HCT116 (cell line): ENCODE data around the gene KRTAP22-1. TPM values are rescaled to one million over a fixed set of nuclear protein-coding genes. Genes with fewer than 3 reads are reported as not detected.

Experiments used
- ATAC-seq: fragments of 200-7000 bp; cut with Tn5 transposase; 2 replicates; pipeline ENCODE4 v1.9.1; 2020; ENCODE audit warnings: mild to moderate bottlenecking, moderate library complexity
- BruUV-seq: library from RNA; stranded (reverse); fragments of 400-500 nt; replicated peaks from 2 replicates; lab custom pipeline; 2021; lab: Mats Ljungman, UMichigan
- CTCF ChIA-PET: fragments of 300-600 bp; sonication (Branson Sonifier 250); formaldehyde crosslinking; loops from one replicate; lab custom pipeline; 2021; ENCODE audit warnings: antibody characterized with exemption; lab: Charles Lee
- POLR2A ChIA-PET: fragments of 300-600, 350-600 bp; sonication (Branson Sonifier 250); formaldehyde crosslinking; loops from one replicate; lab custom pipeline; 2021; ENCODE audit warnings: antibody characterized with exemption; lab: Charles Lee
- RAD21 ChIA-PET, 2 experiments: fragments of 300-600 bp; sonication (Branson Sonifier 250); formaldehyde crosslinking; loops; one replicate each; lab custom pipeline; 2023; ENCODE audit warnings: low total read pairs in 2 of 2; ENCODE audit not compliant: uncharacterized antibody in 2 of 2, unreplicated experiment in 2 of 2, low non-redundant PET in 1 of 2; lab: Charles Lee
- DNase-seq: peaks from one replicate; pipeline ENCODE4 v3.0.0-alpha.2; 2010; ENCODE audit warnings: low read depth, low spot score
- H2AFZ ChIP-seq: fragments of 200-600 bp; shearing (Covaris generic), sonication (generic); 2 replicates; pipeline ENCODE4 v1.6.1; 2017; ENCODE audit warnings: low read depth, mixed run types, mixed read lengths, antibody characterized with exemption, low read length; ENCODE audit not compliant: poor library complexity, severe bottlenecking
- H3K27ac ChIP-seq: 2 replicates; pipeline ENCODE4 v1.5.1; 2012; ENCODE audit warnings: low read depth, low read length
- H3K27me3 ChIP-seq: fragments of 200-600 bp; sonication (generic); 2 replicates; pipeline ENCODE4 v1.6.1; 2016; ENCODE audit warnings: mixed run types, low read length, mixed read lengths; ENCODE audit not compliant: insufficient read depth
- H3K36me3 ChIP-seq, 2 experiments: fragments of 200-500 bp in 1 of 2; fragments of 200-600 bp in 1 of 2; sonication (Bioruptor generic) in 1 of 2; sonication (generic) in 1 of 2; 2 replicates each; pipeline versions ENCODE4 v1.5.1 to v1.6.1; 2014 to 2016; ENCODE audit warnings: low read length in 2 of 2, inconsistent platforms in 1 of 2, mixed read lengths in 1 of 2, mixed run types in 1 of 2; ENCODE audit not compliant: insufficient read depth in 2 of 2, control insufficient read depth in 1 of 2
- H3K4me1 ChIP-seq, 2 experiments: fragments of 200-600 bp in 1 of 2; sonication (generic) in 1 of 2; 2 replicates each; pipeline versions ENCODE4 v1.5.1 to v1.6.1; 2012 to 2017; ENCODE audit warnings: low read length in 2 of 2, inconsistent platforms in 1 of 2, mild to moderate bottlenecking in 1 of 2, mixed read lengths in 1 of 2, mixed run types in 1 of 2, moderate library complexity in 1 of 2; ENCODE audit not compliant: insufficient read depth in 2 of 2, control insufficient read depth in 1 of 2
- H3K4me2 ChIP-seq: fragments of 200-600 bp; sonication (generic); 2 replicates; pipeline ENCODE4 v1.6.1; 2017; ENCODE audit warnings: mixed run types, low read length, mixed read lengths
- H3K4me3 ChIP-seq, 2 experiments: fragments of 200-600 bp in 1 of 2; sonication (generic) in 1 of 2; replicated peaks in 1 of 2; 2 replicates each; pipeline ENCODE4 v1.5.1; 2011 to 2016; ENCODE audit warnings: low read length in 2 of 2, control low read depth in 1 of 2, low read depth in 1 of 2, mild to moderate bottlenecking in 1 of 2, mixed read lengths in 1 of 2, mixed run types in 1 of 2
- H3K79me2 ChIP-seq: fragments of 200-600 bp; sonication (generic); 2 replicates; pipeline ENCODE4 v1.6.1; 2017; ENCODE audit warnings: mild to moderate bottlenecking, mixed run types, low read length, moderate library complexity, mixed read lengths; ENCODE audit not compliant: insufficient read depth
- H3K9ac ChIP-seq: fragments of 200-600 bp; sonication (generic); 2 replicates; pipeline ENCODE4 v1.6.1; 2016; ENCODE audit warnings: low read length, mixed read lengths
- H3K9me2 ChIP-seq: fragments of 200-600 bp; sonication (generic), shearing (Covaris generic); 2 replicates; pipeline ENCODE4 v1.6.1; 2017; ENCODE audit warnings: mixed run types, mild to moderate bottlenecking, moderate library complexity; ENCODE audit not compliant: insufficient read depth
- H3K9me3 ChIP-seq, 2 experiments: fragments of 200-500 bp in 1 of 2; fragments of 200-600 bp in 1 of 2; sonication (Bioruptor generic) in 1 of 2; sonication (generic) in 1 of 2; 2 replicates each; pipeline ENCODE4 v1.6.1; 2014 to 2017; ENCODE audit warnings: low read length in 2 of 2, mixed read lengths in 2 of 2, inconsistent platforms in 1 of 2, low read depth in 1 of 2, mild to moderate bottlenecking in 1 of 2, mixed run types in 1 of 2, moderate library complexity in 1 of 2; ENCODE audit not compliant: control insufficient read depth in 1 of 2, insufficient read depth in 1 of 2
- H4K20me1 ChIP-seq: fragments of 200-600 bp; sonication (generic), shearing (Covaris generic); 2 replicates; pipeline ENCODE4 v1.6.1; 2017; ENCODE audit warnings: mixed run types, mild to moderate bottlenecking, moderate library complexity; ENCODE audit not compliant: insufficient read depth
- ATF3 ChIP-seq: IDR thresholded peaks from 2 replicates; pipeline ENCODE4 v1.6.1; 2012
- CBX3 ChIP-seq: IDR thresholded peaks from 2 replicates; pipeline ENCODE4 v1.6.1; 2012; ENCODE audit warnings: low read depth
- EGR1 ChIP-seq: IDR thresholded peaks from 2 replicates; pipeline ENCODE4 v1.6.1; 2012; ENCODE audit warnings: low read depth
- ELF1 ChIP-seq: IDR thresholded peaks from 2 replicates; pipeline ENCODE4 v1.6.1; 2012; ENCODE audit warnings: low read depth, borderline replicate concordance
- EZH2 ChIP-seq: fragments of 200-600 bp; sonication (generic); IDR thresholded peaks from 2 replicates; pipeline ENCODE4 v1.6.1; 2017; ENCODE audit warnings: antibody characterized with exemption, mixed run types
- EZH2phosphoT487 ChIP-seq: fragments of 200-600 bp; IDR thresholded peaks from 2 replicates; pipeline ENCODE4 v1.6.1; 2018; ENCODE audit warnings: antibody characterized with exemption, borderline replicate concordance
- FOSL1 ChIP-seq: IDR thresholded peaks from 2 replicates; pipeline ENCODE4 v1.6.1; 2012; ENCODE audit warnings: low read depth
- POLR2A ChIP-seq: IDR thresholded peaks from 2 replicates; pipeline ENCODE4 v1.7.0; 2011; ENCODE audit warnings: borderline replicate concordance; ENCODE audit not compliant: insufficient read depth, insufficient read length; ENCODE audit errors: extremely low read depth
- POLR2AphosphoS5 ChIP-seq: IDR thresholded peaks from 2 replicates; pipeline ENCODE4 v1.6.1; 2011; ENCODE audit warnings: mild to moderate bottlenecking, low read depth, low read length, moderate library complexity
- SIN3A ChIP-seq: IDR thresholded peaks from 2 replicates; pipeline ENCODE4 v1.6.1; 2012; ENCODE audit warnings: low read depth
- SP1 ChIP-seq: IDR thresholded peaks from 2 replicates; pipeline ENCODE4 v1.6.1; 2012; ENCODE audit warnings: low read depth
- SRF ChIP-seq: IDR thresholded peaks from 2 replicates; pipeline ENCODE4 v1.6.1; 2012; ENCODE audit warnings: low read depth
- TCF7L2 ChIP-seq: IDR thresholded peaks from 2 replicates; pipeline ENCODE4 v1.7.0; 2011; ENCODE audit warnings: borderline replicate concordance, inconsistent platforms; ENCODE audit not compliant: insufficient read depth, insufficient read length; ENCODE audit errors: extremely low read depth
- YY1 ChIP-seq: IDR thresholded peaks from 2 replicates; pipeline ENCODE4 v1.6.1; 2011; ENCODE audit warnings: low read length, low read depth, moderate library complexity, mild to moderate bottlenecking; ENCODE audit not compliant: insufficient replicate concordance; ENCODE audit errors: extremely low read depth
- ZBTB33 ChIP-seq: IDR thresholded peaks from 2 replicates; pipeline ENCODE4 v1.6.1; 2011; ENCODE audit warnings: mild to moderate bottlenecking, low read length, moderate library complexity; ENCODE audit not compliant: insufficient replicate concordance; ENCODE audit errors: extremely low read depth
- ZFX ChIP-seq: fragments of 450-650 bp; IDR thresholded peaks from 2 replicates; pipeline ENCODE4 v1.6.1; 2017
- intact Hi-C: fragments of 100-400 bp; cut with micrococcal nuclease; formaldehyde crosslinking; loops from 2 replicates; pipeline ENCODE4 v1.10.0; 2022
- total RNA-seq: library from RNA; stranded (reverse); gene quantifications from one replicate; pipeline ENCODE4 v1.2.1, GENCODE V29; 2021; ENCODE audit not compliant: unreplicated experiment
- TF ChIP-seq, protein P1 (sequence below): IDR thresholded peaks from 2 replicates; pipeline ENCODE4 v1.6.1; 2012

KRTAP22-1 gene
- total RNA-seq, 1 experiment from 2014 or later, result not detected

DNA sequence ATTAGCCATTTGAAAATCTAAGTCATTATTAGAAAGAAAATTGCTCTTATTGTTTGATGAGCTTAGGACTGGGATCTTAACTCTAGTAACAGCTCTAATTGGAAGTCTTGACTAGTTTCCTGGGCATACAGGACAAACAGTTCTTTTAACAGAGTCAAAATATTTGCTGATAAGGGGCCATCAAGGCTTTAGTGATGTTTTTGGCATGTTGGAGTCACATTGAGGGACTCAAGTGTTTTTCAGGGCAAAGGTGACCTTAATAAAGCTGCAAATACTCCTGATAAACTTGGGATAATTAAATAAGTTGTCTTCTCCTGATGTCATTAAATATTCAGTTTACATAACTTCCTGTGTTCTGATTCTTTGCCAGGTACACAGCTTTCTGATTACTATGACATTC is 33.3 kb upstream of the KRTAP22-1 start:
- Histone ChIP-seq H3K4me3 (no peak overlapping the region), H3K36me3 (no peaks in the 10 kb centered on the region), H3K9me2 (no peaks in the 10 kb centered on the region), H2AFZ (no peak overlapping the region), H3K9ac (no peak overlapping the region), H3K9me3 (peaks cover 4 to 26% of the 10 kb centered on the region in 2 experiments; a peak in 3 of 4 replicates), H3K27ac (no peak overlapping the region), H3K4me2 (no peak overlapping the region), H3K4me1 (no peaks in the 10 kb centered on the region), H4K20me1 (no peaks in the 10 kb centered on the region), H3K79me2 (no peaks in the 10 kb centered on the region), H3K27me3 (no peaks in the 10 kb centered on the region)
- POLR2A ChIA-PET, result no interaction called here
- CTCF ChIA-PET, result no interaction called here
- RAD21 ChIA-PET, result no interaction called here
- TF ChIP-seq EZH2phosphoT487, result no peak
- TF ChIP-seq POLR2A, result no peak
- no peak for TF ChIP-seq SRF
- TF ChIP-seq ELF1, result no peak
- TF ChIP-seq TCF7L2, result no peak
- TF ChIP-seq POLR2AphosphoS5, result no peak
- no peak for TF ChIP-seq ATF3
- intact Hi-C loops, result no loop called here
- ATAC-seq, result no peak
- BruUV-seq, result no TSS peak
- DNase-seq, result no peak

GRCh38 chr21:30577766-30578165 is 23.1 kb upstream of the KRTAP22-1 start:
- no peaks in the 10 kb centered on the region for H3K27me3 ChIP-seq
- no TSS peak for BruUV-seq
- H3K27ac ChIP-seq, result no peak overlapping the region
- POLR2A ChIA-PET, result no interaction called here
- no peak for DNase-seq
- no peak for TF ChIP-seq ELF1
- no peak for TF ChIP-seq ZBTB33
- TF ChIP-seq POLR2AphosphoS5, result no peak
- no peak for TF ChIP-seq SIN3A
- no peak for TF ChIP-seq EZH2
- no peak for TF ChIP-seq YY1
- TF ChIP-seq CBX3, result no peak
- TF ChIP-seq, protein P1, sequence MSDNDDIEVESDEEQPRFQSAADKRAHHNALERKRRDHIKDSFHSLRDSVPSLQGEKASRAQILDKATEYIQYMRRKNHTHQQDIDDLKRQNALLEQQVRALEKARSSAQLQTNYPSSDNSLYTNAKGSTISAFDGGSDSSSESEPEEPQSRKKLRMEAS, result no peak
- no peak for TF ChIP-seq SP1
- no peak for TF ChIP-seq EGR1
- no peak for TF ChIP-seq FOSL1
- no peak for TF ChIP-seq EZH2phosphoT487
- TF ChIP-seq ZFX, result no peak
- no peak for TF ChIP-seq SRF
- TF ChIP-seq, all 23 proteins: peak for 0
- Histone ChIP-seq H3K4me1 (no peaks in the 10 kb centered on the region), H4K20me1 (no peaks in the 10 kb centered on the region), H3K9ac (no peak overlapping the region), H3K4me3 (no peak overlapping the region), H3K79me2 (no peaks in the 10 kb centered on the region), H2AFZ (no peak overlapping the region), H3K4me2 (no peak overlapping the region), H3K9me2 (no peaks in the 10 kb centered on the region), H3K9me3 (peaks cover 22 to 29% of the 10 kb centered on the region in 2 experiments; a peak in 3 of 4 replicates), H3K36me3 (no peaks in the 10 kb centered on the region)
- intact Hi-C loops, result no loop called here
- ATAC-seq, result no peak
- RAD21 ChIA-PET, result no interaction called here
- CTCF ChIA-PET, result no interaction called here
